K562 (cell line): Measurements from ENCODE around the gene NSMF.

Experiments
- CHCHD3 ChIP-seq: fragments of 250-450 bp; sonication (Bioruptor Pico); IDR thresholded peaks from 2 replicates; pipeline ENCODE4 v2.1.2; 2022; ENCODE audit warnings: mild to moderate bottlenecking
- CTCF ChIP-seq, 3 experiments: IDR thresholded peaks in 2 of 3; conservative IDR thresholded peaks in 1 of 3; 2 replicates each; pipeline ENCODE4 v1.5.1; 2011 to 2012; ENCODE audit warnings: low read length in 3 of 3, mild to moderate bottlenecking in 3 of 3, control low read depth in 2 of 3, improper control_type of control experiment in 1 of 3, inconsistent platforms in 1 of 3, low read depth in 1 of 3, mixed read lengths in 1 of 3, moderate library complexity in 1 of 3; ENCODE audit not compliant: insufficient read depth in 2 of 3
- E2F1 ChIP-seq: sonication (generic); formaldehyde crosslinking; IDR thresholded peaks from 2 replicates; pipeline ENCODE4 v1.8.1; 2023; ENCODE audit warnings: mild to moderate bottlenecking, missing genetic modification reagents, moderate library complexity
- HCFC1 ChIP-seq: IDR thresholded peaks from 2 replicates; pipeline ENCODE4 v1.6.1; 2012; ENCODE audit warnings: low read depth, low read length, improper control_type of control experiment
- NFYB ChIP-seq: IDR thresholded peaks from 2 replicates; pipeline ENCODE4 v1.6.1; 2011; ENCODE audit warnings: mild to moderate bottlenecking, moderate library complexity; ENCODE audit not compliant: insufficient read length; ENCODE audit errors: extremely low read depth
- POLR2A ChIP-seq: fragments of 450-650 bp; conservative IDR thresholded peaks from 2 replicates; pipeline ENCODE4 v1.6.1; 2016
- RB1 ChIP-seq: fragments of 450-650 bp; IDR thresholded peaks from 2 replicates; pipeline ENCODE4 v1.6.1; 2017; ENCODE audit warnings: low read depth, mild to moderate bottlenecking
- ZNF24 ChIP-seq: fragments of 450-650 bp; IDR thresholded peaks from 2 replicates; pipeline ENCODE4 v1.6.1; 2016
- TF ChIP-seq, protein P1 (sequence below), 2 experiments: fragments of 450-650 bp; formaldehyde crosslinking in 1 of 2; IDR thresholded peaks; 2 replicates each; pipeline versions ENCODE4 v1.4.0 to v1.6.1; 2014 to 2020; ENCODE audit warnings: mild to moderate bottlenecking in 2 of 2, borderline replicate concordance in 1 of 2, low read depth in 1 of 2

GRCh38 chr9:137500666-137501397 lies 41.7 kb upstream of the NSMF start:
- TF ChIP-seq CHCHD3 (CRISPR knock-in tag) = no peak
- no peak for TF ChIP-seq RB1
- TF ChIP-seq CTCF (IDR thresholded peaks at IDR 0.05 in 2 of 3, conservative IDR thresholded peaks at IDR 0.05 in 1 of 3; ENCODE audit: insufficient read depth in 2 of 3, low read depth in 1 of 3, low read length in 3 of 3) = no peak
- TF ChIP-seq HCFC1 = no peak
- TF ChIP-seq ZNF24 = no peak
- TF ChIP-seq, protein P1, sequence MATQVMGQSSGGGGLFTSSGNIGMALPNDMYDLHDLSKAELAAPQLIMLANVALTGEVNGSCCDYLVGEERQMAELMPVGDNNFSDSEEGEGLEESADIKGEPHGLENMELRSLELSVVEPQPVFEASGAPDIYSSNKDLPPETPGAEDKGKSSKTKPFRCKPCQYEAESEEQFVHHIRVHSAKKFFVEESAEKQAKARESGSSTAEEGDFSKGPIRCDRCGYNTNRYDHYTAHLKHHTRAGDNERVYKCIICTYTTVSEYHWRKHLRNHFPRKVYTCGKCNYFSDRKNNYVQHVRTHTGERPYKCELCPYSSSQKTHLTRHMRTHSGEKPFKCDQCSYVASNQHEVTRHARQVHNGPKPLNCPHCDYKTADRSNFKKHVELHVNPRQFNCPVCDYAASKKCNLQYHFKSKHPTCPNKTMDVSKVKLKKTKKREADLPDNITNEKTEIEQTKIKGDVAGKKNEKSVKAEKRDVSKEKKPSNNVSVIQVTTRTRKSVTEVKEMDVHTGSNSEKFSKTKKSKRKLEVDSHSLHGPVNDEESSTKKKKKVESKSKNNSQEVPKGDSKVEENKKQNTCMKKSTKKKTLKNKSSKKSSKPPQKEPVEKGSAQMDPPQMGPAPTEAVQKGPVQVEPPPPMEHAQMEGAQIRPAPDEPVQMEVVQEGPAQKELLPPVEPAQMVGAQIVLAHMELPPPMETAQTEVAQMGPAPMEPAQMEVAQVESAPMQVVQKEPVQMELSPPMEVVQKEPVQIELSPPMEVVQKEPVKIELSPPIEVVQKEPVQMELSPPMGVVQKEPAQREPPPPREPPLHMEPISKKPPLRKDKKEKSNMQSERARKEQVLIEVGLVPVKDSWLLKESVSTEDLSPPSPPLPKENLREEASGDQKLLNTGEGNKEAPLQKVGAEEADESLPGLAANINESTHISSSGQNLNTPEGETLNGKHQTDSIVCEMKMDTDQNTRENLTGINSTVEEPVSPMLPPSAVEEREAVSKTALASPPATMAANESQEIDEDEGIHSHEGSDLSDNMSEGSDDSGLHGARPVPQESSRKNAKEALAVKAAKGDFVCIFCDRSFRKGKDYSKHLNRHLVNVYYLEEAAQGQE (IDR thresholded peaks at IDR 0.05; ENCODE audit: borderline replicate concordance) = no peak
- TF ChIP-seq, protein P1 (CRISPR knock-in tag; IDR thresholded peaks at IDR 0.05; ENCODE audit: low read depth) = no peak
- no peak for TF ChIP-seq E2F1 (CRISPR knock-in tag)
- TF ChIP-seq POLR2A = no peak
- TF ChIP-seq NFYB = no peak
